RWPE1 (cell line): ENCODE data around the gene SEMA5A.

Experiments used
- CTCF ChIA-PET: fragments of 350-600 bp; sonication (Branson Sonifier 250); formaldehyde crosslinking; extraction: SDS; loops from one replicate; lab custom pipeline; 2021; lab: Yijun Ruan, JAX
- POLR2A ChIA-PET: fragments of 400-600 bp; formaldehyde crosslinking; extraction: SDS; loops from one replicate; lab custom pipeline; 2020; ENCODE audit warnings: antibody characterized with exemption; ENCODE audit not compliant: low non-redundant PET; lab: Yijun Ruan, JAX
- DNase-seq: peaks from one replicate; pipeline ENCODE4 v3.0.0; 2012; ENCODE audit warnings: low spot score
- H3K27ac ChIP-seq: fragments of 450-650 bp; 2 replicates; pipeline ENCODE4 v1.5.1; 2017
- CTCF ChIP-seq: fragments of 450-650 bp; conservative IDR thresholded peaks from 2 replicates; pipeline ENCODE4 v1.5.1; 2017; ENCODE audit warnings: low read depth, mild to moderate bottlenecking

Gene SEMA5A

DNA sequence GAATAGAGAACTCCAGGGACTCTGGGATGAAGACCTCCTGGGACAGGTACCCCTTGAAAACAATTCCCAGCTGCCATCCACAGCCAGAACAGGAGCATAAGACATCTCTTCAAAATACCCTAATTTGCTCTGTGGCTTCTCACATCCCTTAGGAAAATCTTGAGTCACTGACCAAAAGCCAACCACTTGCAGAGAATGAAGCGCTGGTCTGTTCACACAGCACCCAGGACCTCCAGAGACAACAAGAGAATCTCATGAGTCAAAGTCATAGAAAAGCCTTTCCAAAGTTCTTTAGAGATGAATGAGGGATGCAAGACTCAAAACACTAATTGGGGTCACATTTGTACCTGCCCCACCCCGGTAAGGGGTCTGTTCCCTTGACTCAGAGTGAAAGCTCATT, 210.6 kb downstream of the SEMA5A start:
- DNase-seq: no peak
- TF ChIP-seq CTCF: no peak
- CTCF ChIA-PET: no interaction called here
- POLR2A ChIA-PET: no interaction called here
- H3K27ac ChIP-seq: no peak overlapping the region

- no peak overlapping the region for H3K27ac ChIP-seq
- DNase-seq: no peak
- ChIA-PET POLR2A (no interaction called here), CTCF (no interaction called here)
- TF ChIP-seq CTCF: no peak
Measured at GRCh38 chr5:9332026-9332425, 213.8 kb downstream of the SEMA5A start.

- ChIA-PET POLR2A (no interaction called here), CTCF (no interaction called here)
- DNase-seq: no peak
- H3K27ac ChIP-seq: no peak overlapping the region
- no peak for TF ChIP-seq CTCF
Measured at GRCh38 chr5:9331372-9331771, 214.5 kb downstream of the SEMA5A start.

DNA sequence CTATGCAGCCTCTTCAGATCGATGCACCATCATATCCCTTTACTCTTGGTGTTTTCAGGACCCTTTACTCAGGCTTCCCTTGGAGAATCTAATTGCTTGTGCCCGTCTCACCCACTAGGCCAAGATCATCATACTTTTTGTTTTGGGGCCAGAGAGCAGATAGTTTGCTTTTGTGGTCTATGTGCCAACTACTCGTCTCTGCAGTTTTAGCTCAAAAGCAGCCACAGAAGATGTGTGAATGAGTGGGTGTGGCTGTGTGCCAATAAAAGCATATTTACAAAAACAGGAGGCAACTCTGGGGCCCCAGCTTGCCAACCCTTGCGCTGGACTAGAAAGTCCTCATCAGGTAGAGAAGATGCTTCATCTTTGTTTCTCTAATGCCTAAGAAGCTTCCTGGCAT, 216.8 kb downstream of the SEMA5A start:
- CTCF ChIA-PET: no interaction called here
- DNase-seq: no peak
- no peak for TF ChIP-seq CTCF
- POLR2A ChIA-PET: no interaction called here
- no peak overlapping the region for H3K27ac ChIP-seq

DNA sequence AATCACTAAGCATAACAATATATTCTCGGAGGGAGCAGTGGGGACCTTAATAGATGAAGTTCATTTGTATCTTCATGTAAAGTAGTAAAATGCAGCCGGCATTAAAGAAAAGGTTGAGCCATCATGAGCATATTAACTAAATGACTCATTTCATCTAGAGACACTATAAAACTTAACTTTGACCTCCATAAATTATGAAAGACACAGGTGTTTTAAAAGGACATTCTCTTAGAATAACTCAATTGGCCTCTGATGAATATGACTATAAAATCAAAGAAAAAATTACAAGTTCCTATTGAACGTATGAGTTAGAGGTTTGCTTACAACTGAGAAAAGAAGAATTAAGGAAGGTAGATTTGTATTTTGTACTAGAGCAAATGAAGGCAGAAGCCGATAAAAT, 220.3 kb downstream of the SEMA5A start:
- no peak for TF ChIP-seq CTCF
- POLR2A ChIA-PET: no interaction called here
- CTCF ChIA-PET: no interaction called here
- DNase-seq: no peak
- no peak overlapping the region for H3K27ac ChIP-seq

GRCh38 chr5:9324348-9325077, 221.4 kb downstream of the SEMA5A start:
- no peak for DNase-seq
- CTCF ChIA-PET: no interaction called here
- POLR2A ChIA-PET: no interaction called here

More at GRCh38 chr5:9324348-9325077, 221.4 kb downstream of the SEMA5A start:
- TF ChIP-seq CTCF: no peak
- no peak overlapping the region for H3K27ac ChIP-seq
